NCI-H146 treated with DMSO at 0.1 percent for 48 hours (cell line): ENCODE results near the gene NMRK1.
A peak's percentile ranks its signal among the peaks of the same experiment; 100 is the strongest.

ENCODE experiments used
- DNase-seq: peaks from one replicate; lab custom pipeline; 2025; ENCODE audit not compliant: unreplicated experiment; lab: John Stamatoyannopoulos, UW

NMRK1 gene

GRCh38 chr9:75063556-75064305, 24.2 kb downstream of the NMRK1 start:
- no peak for DNase-seq

- DNase-seq, result no peak
These were observed 26.8 kb downstream of the NMRK1 start for GRCh38 chr9:75061169-75061568.

- no peak for DNase-seq
These were observed 33.5 kb downstream of the NMRK1 start for GRCh38 chr9:75054368-75055001.

GRCh38 chr9:75053869-75054268, 34.1 kb downstream of the NMRK1 start:
- no peak for DNase-seq

GRCh38 chr9:75051285-75051684, 36.7 kb downstream of the NMRK1 start:
- DNase-seq, result no peak

GRCh38 chr9:75047506-75047905, 40.4 kb downstream of the NMRK1 start:
- no peak for DNase-seq

GRCh38 chr9:75046725-75047345, 41.1 kb downstream of the NMRK1 start:
- DNase-seq, result no peak

- no peak for DNase-seq
These were observed 46.9 kb downstream of the NMRK1 start for GRCh38 chr9:75041041-75041440.

- DNase-seq, result no peak
These were observed 48.2 kb downstream of the NMRK1 start for GRCh38 chr9:75039801-75040200.

- no peak for DNase-seq
These were observed 48.9 kb downstream of the NMRK1 start for GRCh38 chr9:75039009-75039408.

- DNase-seq, result no peak
These were observed 51.2 kb downstream of the NMRK1 start for GRCh38 chr9:75036793-75037192.

GRCh38 chr9:75033791-75034473, 54.0 kb downstream of the NMRK1 start:
- DNase-seq, result no peak

- peak; percentile 8 for DNase-seq
These were observed 60.5 kb downstream of the NMRK1 start for GRCh38 chr9:75027187-75028107.

- DNase-seq, result no peak
These were observed 64.1 kb downstream of the NMRK1 start for GRCh38 chr9:75023846-75024245.

GRCh38 chr9:75019654-75020053, 68.3 kb downstream of the NMRK1 start:
- DNase-seq, result no peak

GRCh38 chr9:75019022-75019421, 68.9 kb downstream of the NMRK1 start:
- no peak for DNase-seq

GRCh38 chr9:75017378-75017777, 70.6 kb downstream of the NMRK1 start:
- DNase-seq, result no peak

GRCh38 chr9:75013735-75014134, 74.2 kb downstream of the NMRK1 start:
- no peak for DNase-seq
